ENCODE results near the gene PEX14. TPM values are rescaled to one million over a fixed set of nuclear protein-coding genes. Genes with fewer than 3 reads are reported as not detected.

The PEX14 gene
- total RNA-seq, 4 donors from 2014 or later, result 16.3 to 29.7 (median 26.2) TPM

DNA sequence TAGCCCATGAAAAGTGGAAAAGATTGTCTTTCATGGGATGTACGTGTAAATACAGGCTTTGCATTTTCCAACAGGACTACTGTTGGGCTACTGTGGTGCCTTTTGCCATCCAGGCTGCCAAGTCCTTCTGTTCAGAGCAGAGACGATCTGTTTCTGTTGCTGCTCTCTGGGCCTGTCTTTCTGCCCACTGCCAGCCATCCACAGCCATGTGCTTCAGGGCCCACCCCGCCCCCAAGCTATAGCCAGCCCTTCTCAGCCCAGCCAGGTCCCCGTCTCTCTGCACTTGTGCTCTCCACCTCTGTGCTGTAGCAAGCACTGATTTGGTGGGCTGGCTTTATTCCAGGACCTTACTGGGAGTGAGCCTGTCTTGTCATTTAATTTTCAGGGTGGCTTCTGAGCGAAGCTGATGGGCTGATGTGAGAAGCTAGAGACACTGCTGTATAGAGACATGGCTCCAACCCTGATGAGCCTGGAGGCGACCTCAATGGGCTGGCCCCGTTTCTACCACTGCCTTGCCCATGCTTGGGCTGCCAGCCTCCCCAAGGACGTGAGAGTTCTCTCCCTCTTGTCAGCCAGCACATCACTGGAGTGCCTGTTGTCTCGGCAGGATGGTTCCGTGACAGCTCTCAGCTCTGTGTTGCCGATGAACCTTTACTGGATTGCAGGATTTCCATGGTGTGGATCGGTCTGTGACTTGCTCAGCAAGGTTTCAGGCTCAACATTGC is 137.8 kb downstream of the PEX14 start:
- H3K4me3 ChIP-seq, result no peak overlapping the region
- no peaks in the 10 kb centered on the region for H3K9me3 ChIP-seq
- no peaks in the 10 kb centered on the region for H3K27me3 ChIP-seq
- no peak overlapping the region for H3K27ac ChIP-seq
- H3K36me3 ChIP-seq, result no peaks in the 10 kb centered on the region
- peak in 1 of 3 donors; percentile 28 for DNase-seq
- no peaks in the 10 kb centered on the region for H3K4me1 ChIP-seq
- TF ChIP-seq, protein P1, sequence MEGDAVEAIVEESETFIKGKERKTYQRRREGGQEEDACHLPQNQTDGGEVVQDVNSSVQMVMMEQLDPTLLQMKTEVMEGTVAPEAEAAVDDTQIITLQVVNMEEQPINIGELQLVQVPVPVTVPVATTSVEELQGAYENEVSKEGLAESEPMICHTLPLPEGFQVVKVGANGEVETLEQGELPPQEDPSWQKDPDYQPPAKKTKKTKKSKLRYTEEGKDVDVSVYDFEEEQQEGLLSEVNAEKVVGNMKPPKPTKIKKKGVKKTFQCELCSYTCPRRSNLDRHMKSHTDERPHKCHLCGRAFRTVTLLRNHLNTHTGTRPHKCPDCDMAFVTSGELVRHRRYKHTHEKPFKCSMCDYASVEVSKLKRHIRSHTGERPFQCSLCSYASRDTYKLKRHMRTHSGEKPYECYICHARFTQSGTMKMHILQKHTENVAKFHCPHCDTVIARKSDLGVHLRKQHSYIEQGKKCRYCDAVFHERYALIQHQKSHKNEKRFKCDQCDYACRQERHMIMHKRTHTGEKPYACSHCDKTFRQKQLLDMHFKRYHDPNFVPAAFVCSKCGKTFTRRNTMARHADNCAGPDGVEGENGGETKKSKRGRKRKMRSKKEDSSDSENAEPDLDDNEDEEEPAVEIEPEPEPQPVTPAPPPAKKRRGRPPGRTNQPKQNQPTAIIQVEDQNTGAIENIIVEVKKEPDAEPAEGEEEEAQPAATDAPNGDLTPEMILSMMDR (IDR thresholded peaks at IDR 0.05), result no peak
- no peak for TF ChIP-seq POLR2A (IDR thresholded peaks at IDR 0.05)

DNA sequence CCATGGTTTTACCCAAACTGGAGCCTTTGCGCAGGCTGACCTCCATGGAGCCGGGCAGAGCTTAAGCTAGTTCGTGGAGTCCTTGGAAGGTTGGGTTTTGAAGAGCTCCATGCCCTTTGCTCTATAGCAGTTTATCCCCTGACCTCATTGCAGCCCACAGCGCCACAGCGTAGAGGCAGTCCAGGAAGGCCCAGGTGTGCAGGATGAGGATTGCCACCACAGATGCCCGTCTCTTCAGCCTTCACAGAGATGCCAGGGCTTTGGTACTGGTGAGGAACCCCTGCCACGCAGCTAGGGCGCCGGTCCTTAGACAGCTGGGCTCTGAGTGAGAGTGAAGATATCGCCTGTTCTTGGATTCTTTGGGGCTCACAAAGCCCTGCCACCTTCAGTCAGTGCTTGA is 138.6 kb downstream of the PEX14 start:
- no peaks in the 10 kb centered on the region for H3K4me1 ChIP-seq
- no peak for TF ChIP-seq POLR2A (IDR thresholded peaks at IDR 0.05)
- TF ChIP-seq, protein P1 (IDR thresholded peaks at IDR 0.05), result no peak
- H3K9me3 ChIP-seq, result no peaks in the 10 kb centered on the region
- H3K4me3 ChIP-seq, result no peak overlapping the region
- H3K27me3 ChIP-seq, result no peaks in the 10 kb centered on the region
- no peak overlapping the region for H3K27ac ChIP-seq
- H3K36me3 ChIP-seq, result peaks cover 0 to 5% (median 0%) of the 10 kb centered on the region in 3 donors
- DNase-seq, result peak in 1 of 3 donors; percentile 28

DNA sequence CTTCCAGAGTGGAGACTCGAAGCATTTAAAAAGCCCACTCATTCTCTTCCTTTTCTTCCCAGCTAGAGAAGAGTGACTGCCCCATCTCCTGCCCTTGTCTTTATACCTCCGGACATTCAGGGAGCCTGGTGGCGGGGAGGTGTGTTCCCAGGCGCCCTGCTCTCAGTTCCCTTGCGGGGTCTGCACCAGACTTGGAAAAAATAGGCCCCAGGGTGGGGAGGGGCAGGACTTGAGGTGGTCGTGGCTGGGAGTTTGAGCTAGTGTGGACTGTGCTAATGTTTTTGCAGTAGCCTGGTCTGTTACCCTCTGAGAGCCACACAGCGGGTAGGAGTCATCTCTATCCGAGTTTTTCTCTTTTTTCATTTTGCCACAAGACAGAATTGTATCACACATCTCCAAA is 139.1 kb downstream of the PEX14 start:
- H3K4me1 ChIP-seq, result no peaks in the 10 kb centered on the region
- H3K27ac ChIP-seq, result no peak overlapping the region
- no peaks in the 10 kb centered on the region for H3K9me3 ChIP-seq
- H3K27me3 ChIP-seq, result no peaks in the 10 kb centered on the region
- H3K36me3 ChIP-seq, result peaks cover 0 to 10% (median 0%) of the 10 kb centered on the region in 3 donors
- H3K4me3 ChIP-seq, result no peak overlapping the region
- DNase-seq, result peak in 1 of 3 donors; percentile 34
- no peak for TF ChIP-seq POLR2A (IDR thresholded peaks at IDR 0.05)
- TF ChIP-seq, protein P1 (IDR thresholded peaks at IDR 0.05), result no peak

DNA sequence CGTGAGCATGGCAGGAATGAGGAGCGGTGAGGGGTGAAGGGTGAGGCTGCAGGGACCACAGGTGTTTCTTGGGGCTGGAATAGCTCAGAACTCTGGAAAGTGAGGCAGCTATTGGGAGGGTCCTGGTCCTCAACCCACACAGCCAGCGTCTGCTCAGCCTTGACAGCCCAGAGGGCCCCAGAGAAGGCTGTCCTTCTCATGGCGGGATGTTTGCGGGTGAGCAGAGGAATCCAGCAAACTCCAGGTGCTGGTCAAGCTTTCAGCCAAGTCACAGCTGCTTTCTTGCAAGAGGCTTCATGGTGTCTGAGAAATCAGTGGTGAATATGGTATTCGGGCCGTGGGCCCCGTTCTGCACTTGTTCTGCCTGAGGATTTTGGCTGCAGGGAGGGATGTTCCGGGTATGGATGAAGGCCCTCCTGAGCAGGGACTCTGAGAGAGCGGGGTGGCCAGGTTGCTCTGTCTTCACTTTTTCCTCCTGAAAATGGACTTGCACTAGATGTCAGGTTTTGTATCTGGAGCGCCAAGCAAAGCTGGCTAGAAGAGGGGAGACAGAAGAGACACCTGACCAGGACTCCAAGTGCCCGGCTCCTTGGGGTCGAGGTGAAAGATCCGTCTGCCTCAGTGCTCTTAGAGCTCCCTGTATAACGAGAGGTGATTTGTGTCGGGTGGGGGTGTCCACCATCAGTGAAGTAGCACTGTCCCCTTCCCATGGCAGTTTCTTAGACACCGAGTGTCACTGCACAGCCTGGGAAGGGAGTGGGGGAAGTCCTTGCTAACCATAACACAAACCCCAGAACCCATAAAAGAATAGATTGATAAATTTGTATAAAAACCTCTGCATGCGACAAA is 139.9 kb downstream of the PEX14 start:
- no peaks in the 10 kb centered on the region for H3K4me1 ChIP-seq
- H3K9me3 ChIP-seq, result no peaks in the 10 kb centered on the region
- TF ChIP-seq POLR2A (IDR thresholded peaks at IDR 0.05), result no peak
- TF ChIP-seq, protein P1 (IDR thresholded peaks at IDR 0.05), result no peak
- H3K27ac ChIP-seq, result no peak overlapping the region
- H3K36me3 ChIP-seq, result peaks cover 0 to 10% (median 0%) of the 10 kb centered on the region in 3 donors
- peak in 1 of 3 donors; percentile 26 for DNase-seq
- H3K4me3 ChIP-seq, result no peak overlapping the region
- no peaks in the 10 kb centered on the region for H3K27me3 ChIP-seq

DNA sequence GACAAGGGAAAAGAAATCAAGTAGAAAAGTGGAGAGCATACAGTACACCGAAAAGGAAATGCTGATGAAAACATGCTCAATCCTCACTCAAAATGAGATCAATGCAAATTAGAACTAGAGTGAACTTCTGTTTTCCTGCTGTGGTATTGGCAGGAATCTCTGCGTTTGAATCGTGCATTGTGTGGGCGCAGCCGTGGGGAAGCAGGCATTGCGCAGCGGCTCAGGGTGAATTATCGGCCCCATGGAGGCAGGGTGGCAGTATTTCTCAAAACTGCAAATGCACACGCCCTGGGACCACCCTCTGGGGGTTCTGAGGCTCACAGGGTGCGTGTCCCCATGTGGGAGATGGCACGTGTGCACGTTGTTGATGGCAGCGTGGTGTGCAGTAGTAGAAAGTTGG is 140.6 kb downstream of the PEX14 start:
- H3K4me3 ChIP-seq, result no peak overlapping the region
- TF ChIP-seq, protein P1 (IDR thresholded peaks at IDR 0.05), result no peak
- no peak for TF ChIP-seq POLR2A (IDR thresholded peaks at IDR 0.05)
- H3K36me3 ChIP-seq, result peaks cover 0 to 14% (median 0%) of the 10 kb centered on the region in 3 donors
- DNase-seq, result peak in 1 of 3 donors; percentile 17
- H3K9me3 ChIP-seq, result no peaks in the 10 kb centered on the region
- no peaks in the 10 kb centered on the region for H3K27me3 ChIP-seq
- H3K27ac ChIP-seq, result no peak overlapping the region
- no peaks in the 10 kb centered on the region for H3K4me1 ChIP-seq
